ENCODE data around the gene MGAT5B.
"Not testable (repeated sequence)": the region's sequence is repeated elsewhere in the genome, so short reads cannot be mapped to it uniquely, and the experiment has no call there.

The MGAT5B gene

DNA sequence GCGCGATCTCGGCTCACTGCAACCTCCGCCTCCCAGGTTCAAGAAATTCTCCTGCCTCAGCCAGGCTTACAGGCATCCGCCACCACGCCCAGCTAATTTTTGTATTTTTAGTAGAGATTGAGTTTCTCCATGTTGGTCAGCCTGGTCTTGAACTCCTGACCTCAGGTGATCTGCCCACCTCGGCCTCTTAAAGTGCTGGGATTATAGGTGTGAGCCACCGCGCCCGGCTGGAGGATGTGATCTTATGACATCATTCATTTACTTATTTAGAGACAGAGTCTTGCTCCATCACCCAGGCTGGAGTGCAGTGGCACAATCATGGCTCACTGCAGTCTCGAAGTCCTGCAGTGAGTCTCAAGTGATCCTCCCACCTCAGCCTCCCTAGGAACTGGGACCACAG lies 19.0 kb upstream of the MGAT5B start:
- DNase-seq, result not testable (repeated sequence)

DNA sequence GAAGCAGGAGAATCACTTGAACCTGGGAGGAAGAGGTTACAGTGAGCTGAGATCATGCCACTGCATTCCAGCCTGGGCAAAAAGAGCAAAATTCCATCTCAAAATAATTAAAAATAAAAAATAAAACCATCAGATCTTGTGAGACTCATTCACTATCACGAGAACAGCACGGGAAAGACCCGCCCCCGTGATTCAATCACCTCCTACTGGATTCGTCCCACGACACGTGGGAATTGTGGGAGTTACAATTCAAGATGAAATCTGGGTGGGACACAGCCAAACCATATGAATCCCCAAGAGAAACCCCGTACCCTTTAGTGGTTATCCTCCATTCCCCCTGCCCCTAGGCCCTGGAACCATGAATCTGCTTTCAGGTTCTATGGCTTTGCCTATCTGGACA lies 15.4 kb upstream of the MGAT5B start:
- no peak for DNase-seq

DNA sequence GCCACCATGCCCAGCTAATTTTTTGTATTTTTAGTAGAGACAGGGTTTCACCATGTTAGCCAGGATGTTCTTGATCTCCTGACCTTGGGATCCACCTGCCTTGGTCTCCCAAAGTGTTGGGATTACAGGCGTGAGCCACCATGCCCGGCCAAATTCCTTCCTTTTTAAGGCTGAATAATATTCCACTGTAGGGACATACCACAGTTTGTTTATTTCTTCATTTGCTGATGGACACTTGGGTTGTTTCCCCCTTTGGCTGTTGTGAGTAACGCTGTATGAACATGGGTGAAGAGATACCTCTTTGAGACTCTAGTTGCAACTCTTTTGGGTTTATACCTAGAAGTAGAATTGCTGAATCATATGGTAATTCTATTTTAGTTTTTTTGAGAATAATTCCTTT lies 13.1 kb upstream of the MGAT5B start:
- DNase-seq, result no peak

DNA sequence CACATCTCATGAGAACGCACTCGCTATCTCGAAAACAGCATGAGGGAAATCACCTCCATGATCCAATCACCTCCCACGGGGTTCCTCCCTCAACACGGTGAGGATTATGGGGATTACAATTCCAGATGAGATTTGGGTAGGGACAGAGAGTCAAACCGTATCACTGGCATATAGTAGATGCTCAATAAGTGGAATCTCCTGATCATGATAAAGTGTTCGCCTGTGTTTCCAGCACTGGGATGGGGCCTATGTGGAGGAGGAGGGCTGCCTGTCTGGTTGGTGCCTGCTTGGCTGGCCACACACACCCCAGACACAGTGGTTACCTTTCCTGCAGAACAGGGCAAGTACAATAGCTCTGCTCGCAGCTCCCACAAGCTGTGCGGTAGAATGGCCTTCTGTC lies 6.1 kb upstream of the MGAT5B start:
- no peak for DNase-seq

DNA sequence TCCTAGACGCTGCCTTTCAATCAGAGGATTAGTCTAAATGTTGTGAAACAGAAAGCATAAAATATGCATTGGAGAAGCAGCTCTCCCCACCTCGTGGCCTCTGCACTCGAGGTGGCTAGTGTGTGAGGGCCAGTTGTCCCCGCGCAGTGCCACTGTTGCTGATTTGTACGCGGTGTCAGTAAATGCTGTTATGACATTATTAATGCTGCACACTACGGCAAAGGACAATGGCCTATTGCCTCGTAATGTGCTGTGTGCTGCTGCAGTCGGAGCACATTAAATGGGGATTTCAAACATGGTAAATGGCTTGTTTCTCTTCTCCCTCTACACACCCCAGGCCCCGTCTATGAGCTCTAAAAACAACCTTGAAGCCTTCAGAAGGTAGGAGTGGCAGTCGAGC lies 5.7 kb upstream of the MGAT5B start:
- DNase-seq, result no peak

DNA sequence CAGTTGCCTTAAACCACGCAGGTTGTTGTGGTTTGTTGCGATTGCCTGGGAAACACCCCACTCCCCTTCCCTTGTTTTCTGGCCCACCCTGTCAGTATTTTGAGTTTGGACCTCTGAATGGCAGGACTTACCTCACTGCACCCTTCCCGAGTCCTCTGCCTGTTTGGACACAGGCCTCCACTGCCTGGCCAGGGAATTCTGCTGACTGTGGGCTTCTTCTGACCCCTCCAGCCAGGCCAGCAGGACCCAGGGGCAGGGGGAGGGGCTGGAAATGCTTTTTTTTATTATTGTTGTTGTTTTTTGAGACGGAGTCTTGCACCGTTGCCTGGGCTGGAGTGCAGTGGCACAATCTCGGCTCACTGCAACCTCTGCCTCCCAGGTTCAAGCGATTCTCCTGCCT lies 4.2 kb upstream of the MGAT5B start:
- no peak for DNase-seq

DNA sequence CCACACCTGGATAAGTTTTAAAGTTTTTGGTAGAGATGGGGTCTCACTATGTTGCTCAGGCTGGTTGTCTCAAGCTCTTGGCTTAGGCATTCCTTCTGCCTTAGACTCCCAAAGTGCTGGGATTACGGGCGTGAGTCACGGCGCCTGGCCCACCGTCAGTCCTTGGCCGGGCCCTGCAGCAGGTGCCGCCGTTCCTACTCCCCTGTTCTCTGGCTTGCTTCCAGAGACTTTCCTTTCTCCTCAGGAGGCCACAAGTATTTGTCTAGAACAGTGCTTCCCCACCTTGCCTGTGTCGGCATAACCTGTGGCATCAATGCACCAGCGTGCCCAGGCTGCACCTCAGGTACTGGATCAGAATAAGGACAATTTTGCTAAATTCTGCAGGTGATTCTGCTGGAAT lies 3.0 kb upstream of the MGAT5B start:
- no peak for DNase-seq

DNA sequence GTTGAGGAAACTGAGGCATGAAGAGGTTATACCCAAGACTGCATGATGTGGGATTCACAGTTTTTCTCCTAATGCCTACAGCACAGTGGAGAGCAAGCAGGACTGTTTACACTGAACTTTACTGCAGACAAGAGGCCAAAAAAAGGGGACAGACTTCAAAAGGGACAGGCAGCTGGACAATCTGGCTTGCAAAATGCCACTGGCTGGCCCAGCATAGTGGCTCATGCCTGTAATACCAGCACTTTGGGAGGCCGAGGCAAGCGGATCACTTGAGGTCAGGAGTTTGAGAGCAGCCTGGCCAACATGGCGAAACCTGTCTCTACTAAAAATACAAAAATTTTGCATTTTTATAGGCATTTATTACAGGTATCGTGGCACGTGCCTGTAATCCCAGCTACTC lies 2.0 kb upstream of the MGAT5B start:
- no peak for DNase-seq

DNA sequence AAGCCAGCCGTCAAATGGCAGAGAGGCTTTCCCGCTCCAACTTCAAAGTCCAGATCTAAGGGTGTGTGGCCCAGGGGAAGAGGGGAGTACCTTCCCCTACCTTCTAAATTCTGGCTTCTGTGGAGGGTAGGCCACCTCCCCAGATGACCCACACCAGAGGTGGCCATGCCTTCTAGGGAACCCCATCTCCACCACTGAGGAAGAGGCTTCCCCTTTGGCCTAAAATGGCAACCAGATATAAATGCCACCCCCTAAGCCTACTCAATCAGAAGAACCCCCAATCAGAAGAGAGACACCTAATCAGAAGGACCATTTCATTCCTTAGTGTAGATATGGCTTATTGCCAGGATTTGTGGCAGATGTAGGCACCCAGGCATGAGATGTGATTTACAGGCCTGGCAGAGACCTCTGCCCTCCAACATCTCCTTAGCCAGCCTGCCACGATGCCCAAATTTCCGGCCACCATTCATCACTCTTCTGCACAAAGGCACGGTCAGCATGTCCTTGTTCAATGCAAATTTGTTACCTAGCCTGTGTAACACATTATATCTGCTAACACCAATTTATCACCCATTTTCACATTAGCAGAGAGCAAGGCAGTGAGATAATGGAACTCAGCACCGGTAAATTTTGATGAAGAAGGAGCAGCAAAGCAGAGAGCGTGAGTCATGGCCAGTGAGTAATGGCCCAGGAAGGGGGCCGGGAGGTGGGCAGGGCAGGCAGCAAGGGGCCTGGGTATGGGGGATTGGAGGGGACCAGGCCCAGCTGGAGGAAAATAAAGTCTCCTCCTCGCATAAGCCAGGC lies 1.2 kb upstream of the MGAT5B start:
- no peak for DNase-seq

DNA sequence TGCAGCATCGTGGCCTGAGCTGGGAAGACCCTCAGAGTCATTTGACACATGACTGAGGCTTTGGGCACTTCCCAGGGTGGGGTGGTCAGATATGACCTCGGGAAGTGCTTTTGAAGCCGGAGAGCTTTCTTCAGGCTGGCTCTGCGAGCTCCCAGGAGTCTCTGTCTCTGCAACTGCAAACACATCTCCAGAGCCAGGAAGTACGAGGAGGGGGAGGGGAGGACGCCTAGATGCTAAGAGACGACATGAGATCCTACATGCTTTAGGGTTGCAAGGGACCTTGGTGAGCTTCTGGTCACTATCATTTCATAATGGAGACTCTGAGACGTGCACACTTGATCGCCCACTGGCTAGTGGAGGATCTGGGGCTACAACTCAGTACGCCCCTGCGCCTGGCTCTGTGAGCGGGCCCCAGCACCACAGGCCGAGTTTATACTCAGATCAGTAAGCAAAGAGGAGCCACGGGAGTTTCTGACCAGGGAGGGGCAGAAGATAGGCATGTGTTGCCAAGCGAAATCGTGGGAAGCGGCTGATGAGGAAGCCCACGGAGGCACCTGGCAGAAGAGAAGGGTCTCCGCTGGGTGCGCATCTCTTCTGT lies 527 bp upstream of the MGAT5B start:
- no peak for DNase-seq

DNA sequence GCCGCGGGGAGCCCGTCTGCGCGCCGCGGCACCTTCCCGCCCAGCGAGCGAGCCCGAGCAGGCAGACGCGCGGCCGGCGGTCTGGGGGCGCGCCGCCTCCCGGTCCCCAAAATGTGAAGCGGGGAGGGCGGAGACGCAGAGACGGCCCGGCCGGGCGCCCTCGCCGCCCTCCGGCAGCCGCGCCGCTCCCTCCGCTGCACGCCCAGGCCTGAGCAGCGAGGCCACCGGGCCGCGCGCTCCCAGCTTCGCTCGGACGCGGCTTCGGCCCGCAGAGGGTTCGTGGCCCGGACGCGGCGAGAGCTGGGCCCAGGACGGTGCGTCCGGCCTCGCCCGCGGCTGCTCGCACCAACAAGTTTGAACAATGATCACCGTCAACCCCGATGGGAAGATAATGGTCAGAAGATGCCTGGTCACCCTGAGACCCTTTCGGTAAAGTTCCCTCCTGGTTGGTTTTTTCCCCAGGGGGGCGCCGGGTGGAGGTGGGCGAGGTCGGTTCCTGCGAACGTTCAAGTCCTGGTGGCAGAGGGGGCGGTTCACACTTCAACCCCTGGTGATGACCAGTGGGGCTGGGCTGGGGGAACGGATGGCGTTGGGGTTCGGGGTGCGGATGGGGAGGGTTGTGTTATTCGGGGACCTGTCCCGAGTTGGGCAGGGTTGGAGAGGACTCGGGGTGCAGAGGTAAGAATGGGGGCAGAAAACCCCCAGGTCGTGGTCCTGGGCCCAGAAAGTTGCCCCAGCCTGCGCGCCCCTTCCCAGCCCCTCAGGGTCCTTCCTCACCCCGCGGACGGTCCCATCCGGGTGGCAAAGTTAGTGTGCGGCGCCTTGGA lies 678 bp downstream of the MGAT5B start:
- no peak for DNase-seq

DNA sequence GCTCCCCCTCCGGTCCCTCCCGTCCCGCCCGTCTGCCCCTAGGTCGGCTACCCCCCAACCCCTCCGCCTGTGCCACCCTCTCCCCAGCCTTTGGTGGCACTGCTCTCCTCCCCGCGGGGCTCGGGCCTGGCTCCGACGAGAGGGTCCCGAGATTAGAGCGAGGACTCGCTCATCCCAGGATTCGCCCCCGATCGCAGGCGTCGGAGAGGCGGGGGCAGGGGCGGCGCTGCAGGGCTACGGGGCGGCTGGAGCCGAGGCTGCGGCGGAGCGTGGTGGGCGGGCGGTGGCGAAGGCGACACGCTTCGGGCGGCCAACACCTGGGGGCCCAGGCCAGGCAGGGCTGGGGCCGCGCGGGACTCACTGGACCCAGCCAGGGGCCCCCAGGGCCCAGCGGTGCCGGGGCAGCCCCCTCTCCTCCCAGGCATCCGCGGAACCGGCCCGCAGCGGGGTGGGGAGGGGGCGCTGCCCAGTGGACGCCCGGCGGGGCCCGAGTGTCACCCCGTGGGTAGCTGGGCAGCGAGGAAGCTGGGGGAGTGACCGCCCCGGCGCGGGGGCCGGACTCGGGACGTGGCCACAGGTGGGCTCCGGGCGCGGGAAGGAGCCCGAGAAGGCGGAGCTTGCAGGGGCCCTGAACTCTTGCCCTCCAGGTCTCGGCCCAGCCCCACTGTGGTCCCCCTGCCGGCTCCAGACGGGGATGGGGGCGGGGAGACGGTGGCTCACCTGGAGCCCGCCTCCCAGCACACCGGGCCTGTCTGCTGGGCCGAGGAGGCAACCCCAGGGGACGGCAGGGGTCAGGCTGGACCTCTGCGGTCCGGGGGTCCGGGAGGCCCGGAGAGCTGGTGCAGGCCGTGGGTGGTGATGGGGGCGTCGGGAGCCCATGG lies 1.5 kb downstream of the MGAT5B start:
- no peak for DNase-seq

DNA sequence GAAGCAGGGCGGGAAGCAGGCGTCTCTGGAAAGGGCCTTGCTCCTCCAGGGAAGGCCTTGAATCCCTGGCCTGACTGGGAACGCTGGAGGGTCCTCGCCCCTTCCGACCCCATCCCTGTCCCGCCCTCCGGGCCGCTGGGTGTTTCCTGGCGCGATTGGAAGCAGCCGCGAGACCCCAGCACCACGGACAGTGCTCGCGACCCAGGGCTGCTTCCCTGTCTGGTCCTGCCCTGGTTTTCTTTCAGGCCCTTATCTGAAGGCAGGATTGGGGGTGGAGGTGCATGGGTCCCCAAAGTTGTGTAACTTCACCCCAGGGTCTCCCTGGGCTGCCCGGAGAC lies 2.1 kb downstream of the MGAT5B start:
- DNase-seq, result no peak

DNA sequence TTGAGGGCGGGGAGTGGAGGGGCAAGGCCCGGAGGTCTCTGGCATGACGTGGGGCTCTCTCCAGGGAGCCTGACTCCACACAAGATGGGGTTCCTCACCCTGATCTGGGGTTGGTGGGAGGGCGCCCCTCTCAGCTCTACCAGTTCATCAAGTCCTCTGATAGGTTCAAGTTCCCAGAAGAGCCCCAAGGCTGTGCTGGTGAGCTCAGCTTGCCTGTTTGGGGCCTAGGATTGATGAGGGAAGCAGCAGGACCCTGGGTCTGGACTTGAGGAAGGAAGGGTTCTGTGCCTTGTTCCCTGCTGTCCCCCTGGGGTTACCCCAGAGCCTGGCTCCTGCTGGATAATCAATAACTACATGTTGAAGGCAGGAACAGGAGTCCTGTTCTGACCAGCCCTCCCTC lies 3.5 kb downstream of the MGAT5B start:
- DNase-seq, result no peak

DNA sequence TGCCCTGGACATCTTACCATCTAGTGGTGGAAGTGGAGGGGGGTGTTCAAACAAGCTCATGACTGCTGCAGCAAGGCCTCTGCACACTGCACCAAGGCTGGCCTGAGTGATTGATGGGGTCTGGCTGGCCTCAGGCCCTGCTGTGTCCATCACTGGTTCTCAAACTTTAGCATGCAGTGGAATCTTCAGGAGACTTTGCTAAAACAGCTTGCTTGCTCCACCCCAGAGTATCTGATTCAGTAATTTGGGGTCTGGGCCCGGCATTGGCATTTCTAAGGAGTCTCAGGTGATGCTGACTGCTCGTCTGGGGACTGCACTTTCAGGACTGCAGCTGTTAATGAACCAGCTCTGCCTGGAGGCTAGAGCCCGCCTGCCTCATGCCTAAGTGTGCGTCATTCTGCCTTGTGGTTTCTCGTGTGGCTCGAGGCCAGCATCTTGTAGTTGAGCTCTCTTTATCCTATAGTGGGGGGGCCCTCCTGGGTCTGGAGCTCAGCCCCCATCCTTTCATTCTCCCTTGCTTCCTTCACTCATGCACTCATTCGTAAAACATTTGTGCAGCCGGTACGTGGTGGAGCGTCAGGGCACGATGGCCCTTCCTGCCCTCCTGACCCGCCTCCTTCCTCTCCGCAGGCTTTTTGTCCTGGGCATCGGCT lies 4.1 kb downstream of the MGAT5B start:
- no peak for DNase-seq

DNA sequence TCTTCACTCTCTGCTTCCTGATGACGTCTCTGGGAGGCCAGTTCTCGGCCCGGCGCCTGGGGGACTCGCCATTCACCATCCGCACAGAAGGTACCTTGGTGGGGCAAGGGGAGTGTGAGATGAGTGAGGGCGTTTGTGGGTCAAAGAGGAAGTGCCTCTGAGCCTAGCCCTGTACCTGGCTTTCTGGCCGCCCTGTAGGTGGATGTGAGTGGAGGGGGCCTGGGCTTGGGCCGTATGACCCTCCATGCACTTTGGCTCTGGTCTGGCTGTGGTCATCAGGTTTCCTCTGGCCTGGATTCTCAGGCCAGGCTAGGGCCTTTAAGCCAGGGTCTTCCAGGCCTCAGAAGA lies 4.6 kb downstream of the MGAT5B start:
- no peak for DNase-seq

DNA sequence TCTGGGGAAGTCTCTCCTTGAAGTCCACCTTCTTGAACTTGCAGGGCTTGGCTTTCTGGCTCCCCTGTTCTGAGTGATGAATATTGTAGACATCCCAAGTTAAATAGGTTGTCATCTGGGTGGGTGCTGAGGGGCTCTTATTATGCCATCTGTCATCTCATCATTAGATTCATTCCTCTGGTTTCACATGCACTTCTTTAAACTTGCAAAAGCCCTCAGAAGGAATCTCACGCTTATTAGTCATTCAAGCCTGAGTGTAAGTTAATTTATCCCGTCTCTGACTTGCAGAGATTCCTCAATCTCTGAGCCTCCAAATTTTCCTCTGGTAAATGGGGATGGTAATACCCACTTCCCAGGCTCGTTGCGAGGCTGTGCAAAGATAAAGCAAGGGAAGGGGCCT lies 5.7 kb downstream of the MGAT5B start:
- no peak for DNase-seq

DNA sequence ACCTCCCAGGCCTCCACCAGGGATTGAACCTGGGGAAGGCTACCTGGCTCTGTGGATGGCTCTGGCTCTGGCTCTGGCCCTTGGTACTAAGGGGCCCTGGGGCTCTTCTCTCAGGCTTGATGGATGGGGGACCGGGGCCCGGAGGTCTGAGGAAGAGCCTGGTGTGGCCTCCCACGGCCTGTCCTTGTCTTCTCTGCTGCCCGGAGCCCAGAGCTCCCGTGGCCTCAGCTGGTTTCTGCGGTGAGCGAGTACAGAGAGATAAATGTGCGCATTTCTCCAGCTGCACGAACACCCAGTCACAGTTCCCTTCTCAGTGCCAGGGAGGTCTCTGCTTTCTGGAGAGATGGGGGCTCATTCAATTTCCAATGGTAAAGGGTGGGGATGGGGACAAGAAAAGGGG lies 9.2 kb downstream of the MGAT5B start:
- DNase-seq, result no peak

DNA sequence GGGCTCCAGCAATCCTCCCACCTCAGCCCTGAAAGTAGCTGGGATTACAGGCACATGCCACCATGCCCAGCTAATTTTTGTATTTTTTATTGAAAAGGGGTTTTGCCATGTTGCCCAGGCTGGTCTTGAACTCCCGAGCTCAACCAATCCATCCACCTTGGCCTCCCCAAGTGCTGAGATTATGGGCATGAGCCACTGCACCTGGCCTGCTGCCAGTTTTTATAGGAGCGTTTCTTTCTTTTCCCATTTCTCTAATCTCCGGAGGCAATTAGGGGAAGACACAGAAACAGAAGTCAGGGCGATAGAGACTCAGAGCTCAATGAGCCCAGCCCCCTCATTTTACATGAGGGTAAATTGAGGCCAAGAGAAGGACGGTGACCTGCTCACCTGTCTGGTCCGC lies 10.4 kb downstream of the MGAT5B start:
- DNase-seq, result no peak

DNA sequence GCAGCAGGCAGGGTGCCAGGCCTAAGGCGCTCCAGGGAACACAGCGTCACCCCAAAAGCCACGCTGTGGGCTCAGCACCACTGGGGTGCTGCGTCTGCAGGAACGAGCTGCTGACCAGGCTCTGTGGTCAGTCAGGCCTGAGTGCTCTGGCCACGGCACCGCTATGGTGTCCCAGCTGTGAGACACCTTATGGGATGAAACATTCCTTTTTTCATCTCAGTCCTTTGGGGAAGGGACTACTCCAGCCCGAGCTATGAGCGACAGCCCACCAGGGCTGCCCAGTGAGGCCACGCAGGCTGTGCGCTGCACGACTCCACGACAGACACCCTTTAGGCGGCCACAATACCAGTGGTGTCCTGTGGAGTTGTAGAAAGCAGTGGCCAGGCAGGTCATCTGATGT lies 11.1 kb downstream of the MGAT5B start:
- DNase-seq, result no peak

DNA sequence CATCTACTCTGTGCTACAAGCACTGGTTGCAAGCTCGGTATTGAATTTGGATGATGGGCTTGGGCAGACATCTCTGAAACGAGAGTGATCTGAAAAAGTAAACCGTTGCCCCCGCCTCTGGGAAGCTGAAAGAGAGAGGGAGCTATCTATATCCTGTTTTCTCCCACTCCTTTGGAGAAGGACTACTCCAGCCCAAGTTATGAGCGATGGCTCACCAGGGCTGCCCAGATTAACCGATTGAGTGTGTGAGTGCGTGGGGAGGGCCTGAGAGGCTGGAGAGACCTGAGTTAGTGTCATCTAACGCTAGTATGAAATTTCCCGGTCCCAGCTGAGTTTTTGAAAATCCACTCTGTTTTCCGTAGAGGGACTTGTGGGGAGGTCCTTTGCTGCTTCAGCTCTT lies 11.5 kb downstream of the MGAT5B start:
- DNase-seq, result no peak

DNA sequence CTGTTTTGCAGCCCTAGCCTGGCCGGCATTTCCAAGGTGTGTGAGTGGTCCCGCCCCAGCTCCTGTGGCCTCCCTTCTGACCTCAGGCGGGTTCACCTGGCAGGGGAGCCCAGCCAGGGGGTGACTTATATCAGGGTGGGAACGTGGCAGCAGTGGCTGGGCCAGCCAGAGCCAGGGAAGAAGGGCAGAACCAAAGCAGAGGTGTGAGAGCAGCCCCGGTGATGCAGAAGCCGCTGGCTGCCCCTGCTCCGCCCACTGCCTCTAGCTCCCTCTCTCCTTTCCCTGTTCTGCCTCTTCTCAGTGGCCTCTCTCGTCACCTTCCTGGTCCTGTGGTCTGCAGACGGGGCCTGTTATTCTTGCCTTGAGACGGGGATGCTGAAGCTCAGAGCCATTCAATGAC lies 12.1 kb downstream of the MGAT5B start:
- no peak for DNase-seq

DNA sequence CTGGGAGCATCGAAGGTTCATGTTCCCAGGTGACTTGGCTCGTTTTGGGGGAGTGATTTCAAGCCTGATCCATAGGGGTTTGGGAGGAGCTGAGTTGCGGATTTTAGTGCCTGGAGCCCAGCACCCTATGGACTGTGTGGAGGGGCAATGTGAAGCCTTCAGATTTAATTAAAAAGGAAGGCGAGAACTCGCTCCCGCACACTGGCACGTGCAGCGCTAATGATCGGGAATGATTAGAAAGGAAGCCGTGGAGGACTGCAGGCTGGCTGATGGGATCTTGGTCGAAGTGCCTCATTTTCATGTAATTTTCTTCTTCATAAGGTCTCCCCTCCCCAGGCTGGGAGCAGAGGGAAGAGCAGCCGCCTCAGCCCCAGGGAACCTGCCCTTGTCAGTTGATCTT lies 12.8 kb downstream of the MGAT5B start:
- DNase-seq, result no peak
